HG03521 (cell line): Measurements from ENCODE around the gene MAP3K6.

Experiments
- ATAC-seq: cut with Tn5 transposase; IDR thresholded peaks from one replicate; pipeline ENCODE4 v1.9.1; 2021; ENCODE audit warnings: mild to moderate bottlenecking, moderate library complexity; ENCODE audit not compliant: unreplicated experiment

Gene MAP3K6

GRCh38 chr1:27341525-27342252, 25.1 kb downstream of the MAP3K6 start, which contains the start of gene SYTL1:
TSS of gene SYTL1 (plus strand) at chr1:27342022. CDS start at chr1:27345335, 3,313 bp downstream.
- no peak for ATAC-seq

- ATAC-seq: no peak
Observed at GRCh38 chr1:27339213-27339612, 27.5 kb downstream of the MAP3K6 start.

- ATAC-seq: no peak
Observed at GRCh38 chr1:27338751-27339150, 28.0 kb downstream of the MAP3K6 start.

- no peak for ATAC-seq
Observed at GRCh38 chr1:27336756-27337155, 30.0 kb downstream of the MAP3K6 start.

DNA sequence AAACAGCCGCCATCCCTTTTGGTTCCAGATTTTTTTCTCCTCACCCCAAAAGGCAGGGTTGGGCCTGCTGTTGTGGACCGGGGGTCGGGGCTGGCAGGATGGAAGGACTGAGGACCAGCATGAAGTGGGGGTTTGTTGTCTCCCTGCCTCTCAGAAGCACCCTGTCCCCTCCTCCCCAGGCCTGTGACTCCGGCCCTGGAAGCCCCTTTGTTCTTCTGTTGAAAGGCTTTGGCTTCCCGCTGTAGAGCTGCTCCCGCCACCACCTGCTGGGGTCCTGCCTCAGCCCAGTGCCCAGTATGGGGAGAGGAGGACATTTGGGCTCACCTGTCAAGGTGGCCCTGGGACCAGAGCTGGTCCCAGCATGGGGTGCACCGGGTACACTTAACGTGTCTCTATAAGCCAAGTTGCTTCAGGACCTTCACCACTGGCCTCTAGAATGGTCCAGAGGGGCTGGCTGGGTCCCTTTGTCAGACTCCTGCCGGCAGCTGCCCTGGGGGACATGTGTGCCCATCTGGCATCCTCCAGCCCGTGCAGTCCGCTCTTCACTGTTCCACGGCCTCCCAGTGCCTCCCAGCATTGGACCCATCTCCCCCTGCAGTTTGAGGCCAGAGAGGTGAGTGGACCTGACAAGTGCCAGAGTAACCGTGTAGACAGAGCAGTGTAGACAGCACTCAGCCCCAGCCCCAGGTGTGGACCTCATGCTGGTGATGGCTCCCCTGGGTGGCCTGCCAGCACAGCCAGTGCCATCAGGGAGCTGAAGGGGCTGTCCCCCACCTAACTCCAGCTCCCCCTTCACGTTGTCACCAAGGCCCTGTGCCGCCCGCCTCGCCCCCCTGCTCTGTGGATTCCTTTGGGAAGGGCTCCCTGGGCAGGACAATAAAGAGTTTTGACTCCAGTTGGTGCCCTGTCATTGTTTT, 31.0 kb downstream of the MAP3K6 start:
- ATAC-seq: no peak

- ATAC-seq: no peak
Observed at GRCh38 chr1:27333717-27334279, 33.0 kb downstream of the MAP3K6 start.

- no peak for ATAC-seq
Observed at GRCh38 chr1:27332536-27333281, 34.1 kb downstream of the MAP3K6 start.

DNA sequence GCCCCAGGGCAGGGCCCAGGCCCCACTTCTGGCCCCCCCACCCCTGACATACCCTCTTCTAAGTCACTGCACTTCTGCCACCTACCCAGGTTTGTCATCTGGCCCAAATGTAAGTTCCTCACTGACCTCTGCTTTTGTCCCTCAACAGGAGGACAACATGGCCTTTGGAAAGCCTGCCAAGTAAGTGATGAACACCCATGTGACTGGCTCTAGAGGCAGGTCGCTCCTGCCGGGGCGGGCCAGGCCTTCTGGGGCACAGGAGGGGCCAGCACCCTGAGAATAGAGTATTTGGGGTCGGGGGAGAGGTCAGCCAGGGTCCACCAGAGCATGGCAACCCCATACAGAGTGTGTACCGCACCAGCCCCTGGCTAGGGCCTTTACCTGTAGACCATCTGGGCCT, 34.8 kb downstream of the MAP3K6 start:
- ATAC-seq: no peak

DNA sequence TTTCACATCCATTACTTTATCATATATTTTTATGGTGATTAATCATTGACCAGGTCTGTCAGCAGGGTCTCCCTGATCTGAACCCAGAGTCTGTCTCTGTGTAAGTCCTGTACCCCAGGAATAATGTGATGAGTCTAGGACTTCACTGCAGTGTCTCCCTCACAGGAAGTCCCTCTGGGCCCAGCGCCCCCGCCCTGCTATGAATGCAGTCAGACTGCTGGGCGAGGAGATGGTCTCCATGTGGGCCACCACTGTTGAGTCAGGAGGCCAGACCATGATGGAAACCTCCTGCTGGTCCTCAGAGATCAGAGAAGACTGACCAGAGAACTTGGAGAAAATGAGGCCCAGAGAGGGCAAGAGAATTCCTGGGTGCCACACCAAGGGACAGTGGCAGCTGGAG, 35.3 kb downstream of the MAP3K6 start:
- no peak for ATAC-seq

DNA sequence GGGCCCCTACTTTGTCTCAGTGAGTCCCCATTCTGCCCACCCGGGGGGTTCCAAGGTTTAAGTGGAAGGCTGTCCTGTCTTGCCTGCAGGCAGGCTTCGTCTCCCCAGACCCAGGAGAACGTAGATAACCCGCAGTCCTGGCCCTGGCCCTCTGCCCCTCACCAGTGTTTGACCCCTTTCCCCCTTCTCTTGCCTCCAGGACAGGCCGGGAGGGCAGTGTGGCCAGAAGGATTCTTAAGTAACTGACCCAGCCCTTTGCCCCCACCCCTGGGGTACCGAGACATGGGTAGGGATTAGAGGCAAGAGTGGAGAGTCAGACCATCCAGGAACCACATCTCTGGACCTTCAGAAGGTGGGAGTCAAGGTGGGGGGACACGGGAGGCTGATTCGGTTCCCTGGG, 36.0 kb downstream of the MAP3K6 start:
- no peak for ATAC-seq

DNA sequence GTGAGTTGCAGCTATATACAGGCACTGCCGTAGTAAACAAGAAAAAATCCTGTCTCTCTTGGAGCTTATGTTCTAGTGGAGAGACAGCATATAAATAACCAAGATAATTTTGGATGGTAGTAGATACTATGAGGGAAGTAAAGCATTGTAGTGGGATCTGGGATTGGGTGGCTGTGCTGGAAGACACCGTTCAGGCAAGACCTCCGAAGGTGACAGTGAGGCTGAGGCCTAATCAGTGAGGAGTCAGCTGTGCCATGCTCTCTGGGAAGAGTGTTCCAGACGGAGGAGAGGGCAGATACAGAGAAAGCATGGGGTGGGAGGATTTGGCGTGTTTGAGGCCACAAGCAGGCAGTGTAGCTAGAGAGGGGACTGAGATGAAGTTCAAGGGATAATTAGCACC, 38.8 kb downstream of the MAP3K6 start:
- ATAC-seq: no peak

DNA sequence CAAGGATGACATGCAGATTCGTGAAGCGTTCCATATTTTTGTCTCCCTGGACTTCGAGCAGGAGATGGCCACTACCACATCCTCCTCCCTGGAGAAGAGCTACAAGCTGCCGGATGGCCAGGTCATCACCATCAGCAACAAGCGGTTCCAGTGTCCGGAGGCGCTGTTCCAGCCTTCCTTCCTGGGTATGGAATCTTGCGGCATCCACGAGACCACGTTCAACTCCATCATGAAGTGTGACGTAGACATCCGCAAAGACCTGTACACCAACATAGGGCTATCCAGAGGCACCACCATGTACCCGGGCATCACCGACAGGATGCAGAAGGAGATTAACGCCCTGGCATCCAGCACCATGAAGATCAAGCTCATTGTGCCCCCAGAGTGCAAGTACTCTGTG, 41.5 kb downstream of the MAP3K6 start:
- no peak for ATAC-seq

DNA sequence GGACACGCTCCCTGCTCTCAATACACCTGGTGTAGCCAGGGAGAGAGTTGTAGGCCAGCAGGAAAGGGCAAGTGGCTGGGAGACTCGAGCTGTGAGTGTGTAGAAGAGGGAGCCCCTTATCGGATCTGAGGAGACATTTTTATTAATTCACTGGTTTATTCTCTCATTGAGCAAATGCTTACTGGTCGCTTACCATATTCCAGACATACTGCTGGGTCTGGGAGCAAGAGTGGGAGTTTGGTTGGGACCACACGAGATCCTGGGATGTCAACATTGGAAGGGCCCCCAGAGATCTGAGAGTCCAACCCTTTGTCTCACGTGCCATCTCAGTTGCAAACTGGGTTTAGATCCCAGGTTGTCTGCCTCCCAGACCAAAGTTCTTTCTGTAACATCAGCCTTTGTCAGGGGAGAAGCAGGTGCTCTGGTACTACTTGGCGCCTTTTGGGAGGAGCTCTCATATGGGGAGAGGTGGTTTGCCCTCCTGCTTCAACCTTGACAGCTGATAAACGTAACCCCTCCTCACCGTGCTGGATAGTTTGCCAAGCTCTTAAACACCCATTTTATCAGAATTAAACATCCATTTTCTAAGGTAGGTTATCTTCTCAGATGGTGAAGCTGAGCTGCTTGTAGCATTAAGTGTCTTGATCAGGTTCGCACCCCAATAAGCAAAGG, 44.1 kb downstream of the MAP3K6 start:
- no peak for ATAC-seq

DNA sequence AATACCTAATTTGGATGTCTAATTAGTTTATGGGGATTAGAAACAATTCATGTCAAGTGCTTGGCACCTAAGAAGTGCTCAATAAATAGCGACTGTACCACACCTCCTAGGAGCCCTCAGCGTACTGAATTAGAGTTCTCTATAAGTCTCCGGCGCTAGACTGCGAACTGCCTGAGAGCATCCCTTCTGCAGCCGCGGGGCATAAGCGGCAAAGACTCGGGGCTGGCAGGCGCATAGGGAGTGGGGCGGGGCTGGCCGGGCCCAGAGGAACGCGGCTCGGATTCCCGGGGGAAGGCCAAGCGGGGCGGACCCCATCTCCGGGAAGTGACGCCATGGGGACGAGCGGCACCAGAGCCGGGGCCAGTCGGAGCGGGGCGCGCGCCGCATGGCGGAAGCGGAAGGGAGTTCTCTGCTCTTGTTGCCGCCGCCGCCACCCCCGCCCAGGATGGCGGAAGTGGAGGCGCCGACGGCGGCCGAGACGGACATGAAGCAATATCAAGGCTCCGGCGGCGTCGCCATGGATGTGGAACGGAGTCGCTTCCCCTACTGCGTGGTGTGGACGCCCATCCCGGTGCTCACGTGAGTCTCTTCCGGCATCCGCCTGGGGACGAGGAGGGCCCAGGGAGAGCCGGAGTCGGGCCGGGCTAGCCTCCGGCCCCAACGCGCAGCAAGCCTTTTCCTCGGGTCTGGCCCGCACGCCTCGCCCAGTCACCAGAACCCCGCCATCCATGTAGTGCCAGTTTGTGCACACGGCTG, 44.8 kb downstream of the MAP3K6 start, which contains the start of gene TMEM222:
Gene TMEM222 (plus strand): TSS at position 351 of the 756 bp plus-strand sequence. CDS start 35 bp downstream, at position 386.
- peak; percentile 96 for ATAC-seq

GRCh38 chr1:27318596-27318995, 48.2 kb downstream of the MAP3K6 start:
- ATAC-seq: no peak

- ATAC-seq: no peak
Observed at GRCh38 chr1:27318136-27318535, 48.6 kb downstream of the MAP3K6 start.

DNA sequence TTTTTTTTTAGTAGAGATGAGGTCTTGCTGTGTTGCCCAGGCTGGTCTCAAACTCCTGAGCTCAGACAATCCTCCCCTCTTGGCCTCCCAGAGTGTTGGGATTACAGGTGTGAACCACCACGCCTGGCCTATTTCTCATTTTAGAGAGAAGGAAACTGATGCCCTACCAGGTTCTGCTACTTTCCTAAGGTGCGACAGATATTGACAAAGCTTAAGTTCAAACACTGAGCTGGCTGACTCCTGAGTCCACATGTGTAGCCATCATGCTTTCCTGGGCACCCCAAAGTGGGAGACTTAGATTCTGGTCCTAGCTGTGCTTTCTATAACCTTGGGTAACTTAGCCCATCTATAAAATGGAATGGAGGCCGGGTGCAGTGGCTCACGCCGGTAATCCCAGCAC, 49.9 kb downstream of the MAP3K6 start:
- ATAC-seq: no peak

DNA sequence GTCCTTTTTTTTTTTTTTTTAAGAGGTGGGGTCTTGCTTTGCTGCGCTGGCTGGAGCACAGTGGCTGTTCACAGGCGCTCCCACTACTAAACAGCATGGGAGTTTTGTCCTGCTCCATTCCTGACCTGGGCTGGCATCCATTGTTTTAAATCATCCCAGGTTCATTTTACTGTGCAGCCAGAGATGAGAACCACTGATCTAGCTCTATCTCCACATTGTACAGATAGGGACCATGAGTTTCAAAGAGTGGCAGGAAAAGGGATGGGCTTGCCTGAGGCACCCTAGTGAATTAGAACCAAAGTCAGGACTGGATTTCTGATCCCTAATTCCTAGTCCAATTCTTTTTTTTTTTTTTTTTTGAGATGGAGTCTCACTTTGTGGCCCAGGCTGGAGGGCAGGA, 52.0 kb downstream of the MAP3K6 start:
- ATAC-seq: no peak

DNA sequence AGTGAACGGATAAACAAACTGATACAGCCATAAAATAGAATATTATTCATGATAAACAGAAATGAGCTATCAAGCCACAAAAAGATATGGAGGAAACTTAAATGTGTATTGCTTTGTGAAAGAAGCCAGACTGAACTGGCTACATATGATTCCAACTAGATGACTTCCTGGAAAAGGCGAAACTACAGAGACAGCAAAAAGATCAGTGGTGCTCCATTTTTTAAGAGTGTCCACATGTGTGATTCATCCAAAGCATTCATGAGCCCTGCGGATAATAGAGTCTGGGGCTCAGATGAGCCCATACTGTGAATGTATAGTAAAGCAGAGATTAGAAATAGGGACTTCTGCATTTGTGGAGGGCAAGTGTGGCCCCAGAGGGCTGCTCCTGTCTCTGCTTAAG, 52.6 kb downstream of the MAP3K6 start:
- no peak for ATAC-seq
